HG02642 (cell line): Measurements from ENCODE around the gene PLPPR1.

ENCODE experiments used
- ATAC-seq: cut with Tn5 transposase; IDR thresholded peaks from one replicate; pipeline ENCODE4 v1.9.1; 2021; ENCODE audit warnings: mild to moderate bottlenecking; ENCODE audit not compliant: unreplicated experiment, poor library complexity

PLPPR1 gene

GRCh38 chr9:101371813-101372212 lies 343.3 kb downstream of the PLPPR1 start:
- ATAC-seq: no peak

GRCh38 chr9:101372327-101373118 lies 344.0 kb downstream of the PLPPR1 start:
- no peak for ATAC-seq
